ENCODE data around the gene CHDH.

CHDH gene

DNA sequence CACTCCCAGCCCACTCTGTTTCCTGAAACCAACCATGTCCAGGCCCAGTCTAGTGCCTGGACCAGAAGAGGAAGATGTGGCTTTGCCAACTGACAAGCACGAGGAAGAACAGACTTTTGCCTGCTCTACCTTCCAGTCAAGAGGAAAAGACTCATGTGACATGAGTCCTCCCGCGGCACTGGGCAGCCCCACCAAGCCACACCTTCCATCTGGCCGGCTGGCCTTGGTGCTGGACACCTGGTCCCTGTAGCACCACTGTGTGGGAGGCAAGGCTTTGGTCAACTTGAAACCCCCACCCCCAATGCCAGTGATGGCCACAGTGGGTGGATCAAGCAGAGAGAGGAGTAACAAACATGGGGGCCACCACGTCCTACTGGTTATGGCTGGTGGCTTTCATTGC, 12.5 kb downstream of the CHDH start:
- TF ChIP-seq, protein P1, sequence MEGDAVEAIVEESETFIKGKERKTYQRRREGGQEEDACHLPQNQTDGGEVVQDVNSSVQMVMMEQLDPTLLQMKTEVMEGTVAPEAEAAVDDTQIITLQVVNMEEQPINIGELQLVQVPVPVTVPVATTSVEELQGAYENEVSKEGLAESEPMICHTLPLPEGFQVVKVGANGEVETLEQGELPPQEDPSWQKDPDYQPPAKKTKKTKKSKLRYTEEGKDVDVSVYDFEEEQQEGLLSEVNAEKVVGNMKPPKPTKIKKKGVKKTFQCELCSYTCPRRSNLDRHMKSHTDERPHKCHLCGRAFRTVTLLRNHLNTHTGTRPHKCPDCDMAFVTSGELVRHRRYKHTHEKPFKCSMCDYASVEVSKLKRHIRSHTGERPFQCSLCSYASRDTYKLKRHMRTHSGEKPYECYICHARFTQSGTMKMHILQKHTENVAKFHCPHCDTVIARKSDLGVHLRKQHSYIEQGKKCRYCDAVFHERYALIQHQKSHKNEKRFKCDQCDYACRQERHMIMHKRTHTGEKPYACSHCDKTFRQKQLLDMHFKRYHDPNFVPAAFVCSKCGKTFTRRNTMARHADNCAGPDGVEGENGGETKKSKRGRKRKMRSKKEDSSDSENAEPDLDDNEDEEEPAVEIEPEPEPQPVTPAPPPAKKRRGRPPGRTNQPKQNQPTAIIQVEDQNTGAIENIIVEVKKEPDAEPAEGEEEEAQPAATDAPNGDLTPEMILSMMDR (IDR thresholded peaks at IDR 0.05; ENCODE audit: insufficient read depth, low read length, poor library complexity, severe bottlenecking) = no peak
- TF ChIP-seq EZH2phosphoT487 (conservative IDR thresholded peaks at IDR 0.05; ENCODE audit: low read length) = no peak
- peaks cover 8% of the 10 kb centered on the region; the same call in 1 of the 2 replicates for H3K36me3 ChIP-seq (ENCODE audit: low read length)
- no peak overlapping the region for H3K9ac ChIP-seq (ENCODE audit: low read length)
- H3F3A ChIP-seq (ENCODE audit: insufficient read depth) = no peaks in the 10 kb centered on the region
- H3K27me3 ChIP-seq (ENCODE audit: low read length) = no peaks in the 10 kb centered on the region
- no peak overlapping the region for H3K4me2 ChIP-seq (ENCODE audit: low read depth, low read length, poor library complexity, severe bottlenecking)
- H4K20me1 ChIP-seq (ENCODE audit: low read depth, low read length) = no peaks in the 10 kb centered on the region
- H2AFZ ChIP-seq (ENCODE audit: low read depth, low read length, severe bottlenecking) = no peak overlapping the region
- peaks cover 12% of the 10 kb centered on the region; the same call in 1 of the 2 replicates for H3K79me2 ChIP-seq (ENCODE audit: insufficient read depth, low read length)
- H3K9me2 ChIP-seq (replicated peaks; ENCODE audit: insufficient read depth, low read length) = no peaks in the 10 kb centered on the region
- no peak overlapping the region for H3K4me3 ChIP-seq (ENCODE audit: insufficient read depth, low read length, poor library complexity, severe bottlenecking)
- H3K9me3 ChIP-seq (ENCODE audit: insufficient read depth, low read length) = no peaks in the 10 kb centered on the region
- no peak overlapping the region for H3K27ac ChIP-seq (ENCODE audit: low read depth, low read length)

DNA sequence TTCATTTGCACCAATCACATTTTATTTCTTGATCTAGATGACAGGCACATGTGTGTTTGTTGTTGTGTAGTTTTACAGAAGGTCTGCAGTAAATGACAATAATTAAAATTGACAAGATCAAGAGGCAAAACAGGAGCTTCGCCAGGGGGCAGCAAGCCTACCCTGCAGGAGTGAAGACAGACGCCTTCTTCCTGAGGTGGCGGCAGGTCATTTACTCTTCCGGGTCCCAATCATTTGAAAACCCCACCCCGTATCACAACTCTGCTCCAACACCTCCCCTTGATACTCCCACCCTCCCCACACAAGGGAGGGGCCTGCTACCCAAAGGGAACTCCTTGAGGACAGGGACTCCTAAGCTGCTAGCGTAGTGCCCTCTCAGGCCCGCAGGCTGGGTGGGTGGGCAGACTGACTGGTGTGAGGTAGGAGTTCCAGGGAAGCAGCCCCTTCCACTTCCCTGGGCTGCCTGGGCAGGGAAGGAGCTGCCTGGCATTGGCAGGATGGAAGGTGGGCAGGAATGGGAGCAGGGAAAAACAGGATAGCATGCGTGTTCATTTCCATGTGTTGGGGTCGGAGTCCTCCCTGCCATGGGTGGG, 13.1 kb downstream of the CHDH start:
- Histone ChIP-seq H3K27ac (ENCODE audit: low read depth, low read length) (no peak overlapping the region), H3K27me3 (ENCODE audit: low read length) (no peaks in the 10 kb centered on the region), H3K9ac (ENCODE audit: low read length) (no peak overlapping the region), H3K9me3 (ENCODE audit: insufficient read depth, low read length) (no peaks in the 10 kb centered on the region), H3K4me2 (ENCODE audit: low read depth, low read length, poor library complexity, severe bottlenecking) (no peak overlapping the region), H3K36me3 (ENCODE audit: low read length) (peaks cover 4% of the 10 kb centered on the region; the same call in 1 of the 2 replicates), H2AFZ (ENCODE audit: low read depth, low read length, severe bottlenecking) (no peak overlapping the region), H3K9me2 (replicated peaks; ENCODE audit: insufficient read depth, low read length) (no peaks in the 10 kb centered on the region), H3K4me3 (ENCODE audit: insufficient read depth, low read length, poor library complexity, severe bottlenecking) (no peak overlapping the region), H3K79me2 (ENCODE audit: insufficient read depth, low read length) (peaks cover 15% of the 10 kb centered on the region; the same call in 1 of the 2 replicates), H4K20me1 (ENCODE audit: low read depth, low read length) (no peaks in the 10 kb centered on the region), H3F3A (ENCODE audit: insufficient read depth) (no peaks in the 10 kb centered on the region)
- no peak for TF ChIP-seq EZH2phosphoT487 (conservative IDR thresholded peaks at IDR 0.05; ENCODE audit: low read length)
- TF ChIP-seq, protein P1 (IDR thresholded peaks at IDR 0.05; ENCODE audit: insufficient read depth, low read length, poor library complexity, severe bottlenecking) = no peak

DNA sequence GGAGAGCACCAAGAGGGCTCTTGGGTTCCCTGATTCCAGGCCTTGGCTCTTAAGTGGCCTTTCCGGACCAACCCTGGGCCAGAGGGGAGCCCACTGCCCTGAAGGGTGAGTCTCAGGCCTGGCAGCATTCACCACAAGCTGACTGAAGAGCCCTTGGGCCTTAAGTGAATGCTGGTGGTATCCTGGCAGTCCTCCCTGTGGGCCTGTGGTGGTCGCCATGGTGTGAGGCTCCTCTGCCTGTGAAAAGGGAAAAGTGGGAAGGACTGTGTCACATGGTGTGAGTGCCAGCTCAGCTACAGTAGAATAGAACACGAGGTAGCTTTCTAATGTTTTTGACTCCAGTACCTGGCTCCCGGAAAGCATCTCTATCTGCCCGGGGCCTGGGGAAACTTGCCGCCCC, 15.3 kb downstream of the CHDH start:
- H3K9me2 ChIP-seq (replicated peaks; ENCODE audit: insufficient read depth, low read length) = no peaks in the 10 kb centered on the region
- no peaks in the 10 kb centered on the region for H3K9me3 ChIP-seq (ENCODE audit: insufficient read depth, low read length)
- peaks cover 4% of the 10 kb centered on the region; the same call in 1 of the 2 replicates for H3K36me3 ChIP-seq (ENCODE audit: low read length)
- no peak overlapping the region for H3K27ac ChIP-seq (ENCODE audit: low read depth, low read length)
- no peak overlapping the region for H3K4me3 ChIP-seq (ENCODE audit: insufficient read depth, low read length, poor library complexity, severe bottlenecking)
- no peaks in the 10 kb centered on the region for H3F3A ChIP-seq (ENCODE audit: insufficient read depth)
- H4K20me1 ChIP-seq (ENCODE audit: low read depth, low read length) = no peaks in the 10 kb centered on the region
- peaks cover 15% of the 10 kb centered on the region; the same call in 1 of the 2 replicates for H3K79me2 ChIP-seq (ENCODE audit: insufficient read depth, low read length)
- no peak overlapping the region for H3K4me2 ChIP-seq (ENCODE audit: low read depth, low read length, poor library complexity, severe bottlenecking)
- H3K27me3 ChIP-seq (ENCODE audit: low read length) = no peaks in the 10 kb centered on the region
- no peak overlapping the region for H3K9ac ChIP-seq (ENCODE audit: low read length)
- no peak for TF ChIP-seq EZH2phosphoT487 (conservative IDR thresholded peaks at IDR 0.05; ENCODE audit: low read length)
- TF ChIP-seq, protein P1 (IDR thresholded peaks at IDR 0.05; ENCODE audit: insufficient read depth, low read length, poor library complexity, severe bottlenecking) = no peak
- no peak overlapping the region for H2AFZ ChIP-seq (ENCODE audit: low read depth, low read length, severe bottlenecking)
